ENCODE results near the gene BTBD16.

DNA sequence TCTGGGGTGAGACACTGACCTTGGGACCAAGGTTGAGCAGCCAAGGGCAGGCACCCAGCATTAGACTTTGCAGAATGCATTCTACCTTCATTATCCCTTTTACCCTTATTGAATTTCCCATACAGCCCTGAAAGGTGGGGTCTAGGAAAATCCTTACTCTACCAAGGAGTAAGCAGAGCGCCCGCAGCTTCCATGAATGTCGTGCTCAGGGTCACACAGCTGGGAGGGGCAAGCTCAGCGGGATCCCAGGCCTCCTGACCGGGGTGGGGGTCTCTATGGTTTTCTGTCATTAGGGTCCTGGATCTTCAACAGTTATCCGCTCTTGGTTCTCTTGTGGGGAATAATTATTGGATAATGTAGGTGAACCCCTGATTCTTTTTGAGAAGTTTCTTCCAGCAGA is 30.7 kb upstream of the BTBD16 start:
- TF ChIP-seq YY1 (IDR thresholded peaks at IDR 0.05; ENCODE audit: insufficient read depth, insufficient read length) (no peak), ZNF274 (IDR thresholded peaks at IDR 0.05; ENCODE audit: low read depth, low read length) (no peak), SUZ12 (IDR thresholded peaks at IDR 0.05; ENCODE audit: extremely low read depth, insufficient read depth, insufficient read length) (no peak)
